GM19438 (cell line): Measurements from ENCODE around the gene KLHDC7A.
"Not testable (repeated sequence)": the region's sequence is repeated elsewhere in the genome, so short reads cannot be mapped to it uniquely, and the experiment has no call there.

Source experiments
- ATAC-seq: cut with Tn5 transposase; IDR thresholded peaks from one replicate; pipeline ENCODE4 v1.9.1; 2021; ENCODE audit warnings: low read depth; ENCODE audit not compliant: unreplicated experiment

Gene KLHDC7A

GRCh38 chr1:18480315-18481189, at the start of gene KLHDC7A:
KLHDC7A (plus strand) TSS chr1:18480930; CDS start chr1:18480982, 52 bp downstream.
- no peak for ATAC-seq

- ATAC-seq, result no peak
Observed at GRCh38 chr1:18434041-18434440, 46.7 kb upstream of the KLHDC7A start.

GRCh38 chr1:18440385-18441226, 40.1 kb upstream of the KLHDC7A start:
- no peak for ATAC-seq

- ATAC-seq, result no peak
Observed at GRCh38 chr1:18443587-18444520, 36.9 kb upstream of the KLHDC7A start.

GRCh38 chr1:18444563-18444962, 36.2 kb upstream of the KLHDC7A start:
- no peak for ATAC-seq

GRCh38 chr1:18446751-18447150, 34.0 kb upstream of the KLHDC7A start:
- no peak for ATAC-seq

- no peak for ATAC-seq
Observed at GRCh38 chr1:18447509-18448220, 33.1 kb upstream of the KLHDC7A start.

GRCh38 chr1:18448889-18449288, 31.8 kb upstream of the KLHDC7A start:
- ATAC-seq, result no peak

- ATAC-seq, result no peak
Observed at GRCh38 chr1:18452550-18452949, 28.2 kb upstream of the KLHDC7A start.

- no peak for ATAC-seq
Observed at GRCh38 chr1:18458133-18459092, 22.3 kb upstream of the KLHDC7A start.

GRCh38 chr1:18461656-18462055, 19.1 kb upstream of the KLHDC7A start:
- ATAC-seq, result no peak

GRCh38 chr1:18462517-18462916, 18.2 kb upstream of the KLHDC7A start:
- ATAC-seq, result not testable (repeated sequence)

GRCh38 chr1:18463063-18463462, 17.7 kb upstream of the KLHDC7A start:
- no peak for ATAC-seq

- no peak for ATAC-seq
Observed at GRCh38 chr1:18463984-18464664, 16.6 kb upstream of the KLHDC7A start.

- no peak for ATAC-seq
Observed at GRCh38 chr1:18464665-18465050, 16.1 kb upstream of the KLHDC7A start.

- ATAC-seq, result no peak
Observed at GRCh38 chr1:18466676-18467075, 14.1 kb upstream of the KLHDC7A start.

GRCh38 chr1:18468570-18468969, 12.2 kb upstream of the KLHDC7A start:
- ATAC-seq, result no peak

GRCh38 chr1:18469514-18469913, 11.2 kb upstream of the KLHDC7A start:
- no peak for ATAC-seq
